Measurements from ENCODE around the gene TTC34.

Gene TTC34

DNA sequence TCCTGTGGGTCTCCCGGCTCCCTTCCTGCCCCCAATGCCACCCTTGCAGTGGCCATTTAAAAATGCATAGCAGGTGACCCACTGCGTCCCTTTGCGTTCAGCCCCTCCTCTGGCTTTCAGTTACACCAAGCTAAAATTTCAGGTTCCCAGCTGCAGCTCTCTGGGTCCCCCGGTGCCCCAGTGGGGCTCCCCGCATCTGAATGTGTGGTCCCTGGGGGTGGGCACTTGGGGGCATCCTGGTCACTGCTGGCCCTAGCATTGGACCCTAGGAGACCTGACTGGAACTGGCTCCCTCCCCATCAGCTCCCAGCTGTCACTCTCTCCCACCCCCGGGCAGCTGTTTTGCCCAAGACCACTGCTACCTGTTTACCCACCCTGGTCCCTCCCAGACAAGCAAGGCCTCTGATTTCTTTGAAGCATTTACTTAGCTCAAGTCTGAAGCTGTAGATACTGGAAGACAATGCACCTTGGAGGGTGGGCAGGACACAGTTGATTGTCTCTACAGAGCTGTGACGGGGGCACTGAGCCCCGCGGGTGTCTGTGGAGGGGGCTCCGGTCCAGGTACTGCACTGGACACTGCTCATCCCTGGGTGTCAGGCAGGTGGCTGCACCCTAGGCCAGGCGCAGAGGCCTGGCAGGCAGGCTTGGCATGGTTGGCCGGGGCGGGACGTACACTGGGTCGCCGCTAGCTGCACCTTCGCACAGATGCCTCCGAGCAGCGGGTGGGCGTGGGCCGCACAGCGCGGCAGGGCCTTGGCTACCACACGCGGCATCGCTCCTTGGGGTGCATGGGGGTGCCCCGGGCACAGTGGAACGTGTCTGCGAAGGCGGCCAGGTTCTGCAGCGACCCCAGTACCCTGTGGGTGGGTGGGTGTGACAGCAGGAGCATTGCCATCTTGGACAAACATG lies 211.0 kb downstream of the TTC34 start:
- DNase-seq (ENCODE audit: low spot score) = no peak

DNA sequence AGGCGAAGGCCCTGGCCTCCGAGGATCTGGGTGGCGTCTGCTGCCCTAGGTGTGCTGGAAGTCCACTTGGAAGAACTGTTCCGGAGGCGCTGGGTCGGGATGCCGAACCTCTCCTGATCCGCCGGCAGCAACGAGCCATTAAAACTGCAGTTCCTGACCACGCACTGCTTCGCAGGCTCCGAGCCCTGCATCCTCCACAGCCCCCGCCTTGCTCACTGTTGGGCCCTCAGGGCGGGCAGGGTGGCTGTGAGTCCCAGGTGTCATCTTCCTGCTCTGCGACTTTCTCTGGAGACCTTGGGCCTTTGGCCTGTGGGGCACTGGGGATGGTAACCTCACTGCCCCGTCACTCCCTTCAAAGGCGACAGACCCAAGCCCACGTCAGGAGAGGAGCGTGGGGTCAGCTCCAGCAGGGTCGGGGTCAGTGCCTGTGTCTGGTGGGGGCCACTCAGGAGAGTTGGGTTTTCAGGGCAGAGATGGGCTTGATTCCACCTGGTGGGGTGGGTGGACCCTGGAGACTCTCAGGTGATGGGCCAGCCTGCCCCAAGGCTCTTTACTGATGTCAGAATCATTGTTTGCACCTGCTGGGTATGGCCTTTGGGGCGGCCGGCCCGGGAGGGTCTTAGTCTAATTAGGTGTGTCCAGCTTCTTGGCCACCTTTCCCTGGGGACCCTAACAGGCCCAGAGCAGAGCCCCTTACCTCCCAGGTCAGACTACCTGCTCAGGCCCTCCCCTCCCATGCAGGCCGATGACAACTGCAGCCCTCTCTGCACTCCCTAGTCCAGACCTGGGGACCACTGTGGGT lies 211.9 kb downstream of the TTC34 start:
- DNase-seq (ENCODE audit: low spot score) = no peak

DNA sequence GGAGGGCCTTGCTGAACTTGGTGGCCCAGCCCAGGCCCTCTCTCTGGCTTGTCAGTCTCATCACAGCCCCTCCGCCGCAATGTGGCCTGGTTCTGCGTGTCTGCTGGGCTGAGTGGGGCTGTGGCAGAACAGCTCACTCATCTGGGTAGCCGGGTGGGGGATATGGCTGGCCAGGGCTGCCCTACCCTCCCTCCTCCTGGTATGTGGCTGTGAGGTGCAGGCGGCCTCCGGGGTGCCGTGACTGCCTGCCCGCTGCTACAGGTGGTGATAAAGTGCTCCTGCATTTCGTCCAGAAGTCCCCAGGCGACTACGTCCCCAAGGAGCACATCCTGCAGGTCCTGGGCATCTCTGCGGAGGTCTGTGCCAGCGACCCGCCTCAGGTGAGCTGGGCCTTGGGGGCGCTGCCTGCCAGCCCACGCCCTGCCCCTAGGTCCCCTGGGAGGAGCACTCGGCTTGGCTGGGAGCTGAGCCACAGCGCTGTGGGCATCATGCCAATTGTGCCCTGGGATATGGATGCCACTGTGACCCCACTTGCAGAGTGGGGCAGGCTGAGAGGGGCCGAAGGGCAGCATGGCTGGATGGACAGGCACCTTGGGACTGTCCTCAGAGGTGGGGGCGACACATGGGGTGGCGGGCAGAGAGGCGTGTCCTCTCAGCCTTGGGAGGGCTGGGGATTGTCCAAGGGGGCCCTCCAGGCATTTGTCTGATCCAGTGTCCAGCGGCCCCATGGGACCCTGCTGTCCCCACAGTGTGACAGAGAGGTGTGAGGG lies 212.6 kb downstream of the TTC34 start:
- DNase-seq (ENCODE audit: low spot score) = no peak

DNA sequence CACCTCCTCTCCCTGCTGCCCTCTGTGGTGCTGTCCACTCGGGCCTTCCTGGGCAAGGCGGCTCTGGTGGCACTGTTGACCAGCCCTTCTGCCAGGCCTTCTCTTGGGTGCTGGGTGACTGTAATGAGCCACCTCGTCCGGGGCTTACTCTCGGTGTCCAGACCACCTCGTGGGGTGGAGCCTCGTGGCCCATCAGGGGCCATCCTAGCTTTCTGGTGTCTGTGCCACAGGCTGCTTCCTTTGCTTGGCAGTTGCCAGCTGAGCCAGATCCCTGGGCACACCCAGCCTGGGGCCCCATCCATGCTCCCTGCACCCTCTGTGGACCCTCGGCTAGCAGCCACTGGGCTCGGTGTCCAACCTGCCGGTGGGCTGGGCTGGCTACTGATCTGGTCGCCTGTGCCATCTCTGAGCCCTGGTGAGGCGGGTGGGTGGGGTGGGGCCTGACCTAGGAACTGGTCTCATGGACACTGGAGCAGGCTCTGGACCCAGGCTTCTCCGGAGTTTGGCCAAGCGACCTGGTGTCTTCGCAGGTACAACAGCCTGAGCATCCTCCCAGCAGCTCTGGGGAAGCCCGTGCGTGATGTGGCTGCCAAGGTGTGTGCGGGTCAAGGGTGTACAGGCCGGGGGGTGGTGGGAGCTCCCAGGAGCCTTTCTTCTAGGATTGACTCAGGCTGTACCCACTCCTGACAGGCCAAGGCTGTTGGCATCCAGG lies 213.5 kb downstream of the TTC34 start:
- DNase-seq (ENCODE audit: low spot score) = no peak

DNA sequence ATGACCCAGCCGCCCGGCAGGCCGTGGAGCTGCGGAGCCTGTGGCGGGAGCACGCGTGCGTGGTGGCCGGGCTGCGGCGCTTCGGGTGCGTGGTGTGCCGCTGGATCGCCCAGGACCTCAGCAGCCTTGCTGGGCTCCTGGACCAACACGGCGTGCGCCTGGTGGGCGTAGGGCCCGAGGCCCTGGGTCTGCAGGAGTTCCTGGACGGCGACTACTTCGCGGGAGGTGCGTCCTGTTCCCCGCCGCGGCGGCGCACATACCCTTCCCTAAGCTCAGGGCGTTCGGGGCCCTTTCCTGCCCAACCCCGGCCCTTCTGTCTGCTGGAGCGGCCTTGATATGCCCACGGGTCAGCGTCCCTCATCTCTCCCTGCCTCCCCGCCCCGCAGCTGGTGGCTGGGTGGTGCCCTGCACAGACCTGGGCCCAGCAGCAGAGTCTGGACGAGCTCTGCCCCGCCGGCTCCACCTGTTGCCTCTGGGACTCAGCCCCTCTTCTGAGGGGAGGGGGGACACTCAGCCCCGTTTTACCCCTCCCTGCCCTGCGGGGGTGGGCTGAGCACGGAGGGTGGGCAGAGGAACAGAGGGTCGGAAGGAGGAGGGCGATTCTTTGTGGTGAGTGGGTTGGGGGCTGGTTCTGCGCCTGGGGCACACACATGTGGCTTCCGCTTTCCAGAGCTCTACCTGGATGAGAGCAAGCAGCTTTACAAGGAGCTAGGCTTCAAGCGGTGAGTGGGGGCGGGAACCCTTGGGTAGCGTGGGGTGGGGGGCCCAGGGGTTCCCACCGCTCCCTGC lies 214.2 kb downstream of the TTC34 start:
- DNase-seq (ENCODE audit: low spot score) = no peak

DNA sequence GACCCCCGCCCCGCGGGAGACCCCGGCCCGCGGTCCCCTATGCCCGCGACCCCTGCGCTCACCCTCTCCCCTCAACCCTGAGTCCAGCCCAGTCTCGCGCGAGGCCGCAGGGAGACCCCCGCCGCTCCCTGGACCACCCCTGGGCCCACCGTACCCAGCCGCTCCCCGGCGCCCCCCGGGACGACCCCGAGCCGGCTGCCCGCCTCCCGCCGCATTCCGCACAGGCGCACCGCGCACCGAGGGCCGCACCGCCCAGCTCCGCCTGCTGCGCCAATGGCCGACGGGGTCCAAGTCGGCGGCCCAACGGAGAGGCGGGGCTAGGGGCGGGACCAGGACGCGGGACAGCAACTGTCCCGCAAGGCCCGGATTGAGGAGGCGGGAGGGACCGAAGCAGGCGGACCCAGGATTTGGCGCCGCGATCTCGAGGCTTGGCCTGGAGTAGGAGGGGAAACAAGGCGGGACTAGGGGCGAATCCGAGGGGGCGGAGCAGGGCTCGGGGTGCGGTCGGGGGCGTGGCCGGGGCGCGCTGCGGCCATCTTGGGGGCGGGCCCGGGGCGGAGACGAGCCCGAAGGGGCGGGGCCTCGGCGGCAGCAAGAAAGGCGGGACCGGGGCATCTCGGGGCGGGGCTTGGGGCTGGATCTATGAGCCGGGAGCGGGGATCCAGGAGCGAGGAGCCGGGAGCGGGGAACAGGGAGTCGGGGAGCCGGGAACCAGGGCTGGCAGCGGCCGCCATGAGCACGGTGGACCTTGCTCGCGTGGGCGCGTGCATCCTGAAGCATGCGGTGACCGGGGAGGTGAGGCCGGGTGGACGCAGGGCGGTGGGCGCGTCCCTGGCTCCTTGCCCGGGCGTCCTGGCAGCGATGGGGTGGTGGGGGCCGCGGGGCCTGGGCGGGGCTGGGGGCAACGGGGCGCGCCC lies 215.1 kb downstream of the TTC34 start, which contains the start of gene PRXL2B:
Gene PRXL2B, plus strand, starts transcription at position 624 of the 917 bp plus-strand sequence. Its CDS starts 109 bp downstream, at position 733.
- peak; percentile 100 for DNase-seq (ENCODE audit: low spot score)

Measured in ecto neural progenitor cell (in vitro differentiated cells).